HG02943 (cell line): ENCODE measurements around the gene UBN1.

ENCODE experiments used
- ATAC-seq: cut with Tn5 transposase; IDR thresholded peaks from one replicate; pipeline ENCODE4 v1.9.1; 2021; ENCODE audit warnings: mild to moderate bottlenecking, low read depth, moderate library complexity; ENCODE audit not compliant: unreplicated experiment

UBN1 gene

DNA sequence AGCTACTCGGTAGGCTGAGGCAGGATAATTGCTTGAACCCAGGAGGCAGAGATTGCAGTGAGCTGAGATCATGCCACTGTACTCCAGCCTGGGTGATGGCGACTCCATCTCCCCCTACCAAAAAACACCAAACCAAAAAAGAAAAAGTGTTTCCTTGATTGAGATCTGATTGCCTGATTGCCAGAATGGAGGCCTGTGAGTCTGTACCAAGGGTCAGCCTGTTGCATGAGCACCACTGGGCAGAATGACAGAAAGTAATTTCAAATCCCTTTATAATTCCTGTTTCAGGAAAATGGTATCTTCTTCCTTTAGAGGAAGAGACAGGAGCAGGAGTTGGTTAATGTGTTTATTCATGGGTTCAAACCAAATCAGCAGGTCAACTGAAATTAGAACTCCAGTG, 8.5 kb downstream of the UBN1 start:
- no peak for ATAC-seq

DNA sequence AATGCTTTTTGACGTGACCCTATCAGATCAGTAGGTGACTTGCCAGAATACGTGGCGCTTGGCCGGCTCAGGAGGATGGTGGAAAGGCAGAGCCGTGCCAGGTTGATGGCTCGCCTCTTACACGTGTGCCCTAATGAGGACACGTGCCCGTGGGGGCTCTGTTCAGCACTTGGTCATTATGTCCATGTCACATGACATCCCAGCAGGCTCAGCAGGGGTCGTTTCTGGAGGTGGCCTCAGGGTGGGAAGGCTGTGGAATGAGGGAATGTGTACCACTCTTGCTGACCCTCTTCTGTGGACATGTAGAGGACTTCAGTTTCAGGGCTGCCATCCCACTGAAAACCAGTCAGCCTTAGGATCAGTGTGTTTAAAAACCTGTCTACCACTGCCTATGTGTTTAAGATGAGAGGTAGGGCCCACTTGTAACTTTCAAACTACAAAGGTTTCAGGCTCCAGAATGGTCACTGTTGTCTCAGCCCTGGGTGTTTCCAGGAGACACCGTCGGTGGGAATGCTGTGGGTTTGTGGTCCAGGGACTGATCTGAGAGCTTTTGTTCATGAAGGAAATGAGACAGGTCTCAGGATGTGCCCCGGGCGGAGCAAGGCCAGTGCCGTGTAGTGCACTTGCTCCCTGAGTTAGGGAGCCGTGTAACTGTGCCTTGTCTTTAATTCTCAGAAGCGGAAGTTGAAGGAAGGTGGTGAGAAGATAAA, 12.1 kb downstream of the UBN1 start:
- no peak for ATAC-seq

- ATAC-seq = no peak
Measured at GRCh38 chr16:4859900-4860255, 12.6 kb downstream of the UBN1 start.

GRCh38 chr16:4860727-4861342, 13.6 kb downstream of the UBN1 start:
- ATAC-seq = no peak

- no peak for ATAC-seq
Measured at GRCh38 chr16:4862639-4863038, 15.4 kb downstream of the UBN1 start.

- no peak for ATAC-seq
Measured at GRCh38 chr16:4864728-4865127, 17.4 kb downstream of the UBN1 start.

- ATAC-seq = no peak
Measured at GRCh38 chr16:4865231-4865860, 18.1 kb downstream of the UBN1 start.

DNA sequence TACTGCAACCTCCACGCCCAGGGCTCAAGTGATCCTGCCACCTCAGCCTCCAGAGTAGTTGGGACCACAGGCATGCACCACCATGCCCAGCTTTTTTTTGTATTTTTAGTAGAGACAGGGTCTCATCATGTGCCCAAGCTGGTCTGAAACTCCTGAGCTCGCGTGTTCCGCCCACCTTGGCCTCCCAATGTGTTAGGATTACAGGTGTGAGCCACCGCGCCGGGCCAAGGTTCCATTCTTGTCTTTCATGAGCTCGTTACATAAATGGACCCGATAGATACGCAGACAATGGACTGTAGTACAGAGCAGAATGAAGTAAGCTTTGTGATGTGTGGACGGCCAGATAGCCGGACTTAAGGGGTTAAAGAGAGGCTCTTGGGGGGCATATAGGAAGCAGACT, 19.3 kb downstream of the UBN1 start:
- ATAC-seq = no peak

- ATAC-seq = peak; percentile 60
Measured at GRCh38 chr16:4868026-4868425, 20.7 kb downstream of the UBN1 start.

- ATAC-seq = peak; percentile 16
Measured at GRCh38 chr16:4868535-4868934, 21.3 kb downstream of the UBN1 start.

DNA sequence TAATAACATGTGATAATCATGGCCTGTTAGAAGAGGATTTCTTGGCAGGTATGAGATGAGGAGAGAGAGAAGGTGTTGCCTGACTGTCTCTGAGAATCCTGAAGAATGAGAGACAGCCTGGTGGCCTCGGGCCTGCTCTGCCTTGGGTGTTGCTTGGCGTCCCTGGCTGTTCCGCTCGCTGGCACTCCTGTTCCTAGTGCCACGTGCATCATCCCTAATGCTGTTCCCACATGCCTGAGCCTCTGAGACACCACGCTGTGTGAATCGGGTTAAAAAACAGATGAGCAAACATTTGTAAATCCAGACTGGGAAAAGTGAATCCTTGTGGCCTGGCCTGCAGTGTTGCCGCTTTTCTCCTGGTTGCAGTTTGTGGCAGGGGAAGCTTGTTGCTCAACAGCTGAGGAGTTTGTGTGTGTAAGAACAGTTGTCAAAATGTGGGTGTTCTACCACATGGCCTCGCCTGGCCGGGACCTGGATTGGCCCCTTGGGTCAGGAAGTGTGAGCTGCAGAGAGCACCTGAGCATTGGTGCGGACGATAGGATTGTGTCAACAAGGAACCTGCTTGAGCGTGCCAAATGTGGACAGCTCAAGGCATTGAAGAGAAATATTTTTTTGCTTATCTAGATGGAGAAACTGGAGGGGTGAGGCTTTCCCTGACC, 22.0 kb downstream of the UBN1 start:
- no peak for ATAC-seq

GRCh38 chr16:4870138-4870671, 22.9 kb downstream of the UBN1 start:
- ATAC-seq = no peak

DNA sequence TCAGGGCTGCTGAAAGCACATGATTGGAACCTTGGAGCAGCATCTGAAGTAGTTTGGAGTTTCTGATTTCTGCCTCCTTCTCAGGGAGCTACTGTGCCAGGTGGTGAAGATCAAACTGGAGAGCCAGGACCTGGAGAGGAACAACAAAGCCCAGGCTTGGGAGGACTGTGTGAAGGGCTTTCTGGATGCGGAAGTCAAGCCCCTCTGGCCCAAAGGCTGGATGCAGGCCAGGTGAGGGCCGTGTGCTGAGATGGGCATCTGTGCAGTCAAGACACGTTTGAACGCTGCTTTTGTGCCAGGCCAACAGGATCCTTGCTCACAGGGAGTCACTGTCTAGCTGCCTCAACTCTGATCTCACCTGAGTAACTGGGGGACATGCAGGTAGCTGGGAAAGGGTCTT, 23.8 kb downstream of the UBN1 start:
- ATAC-seq = no peak

GRCh38 chr16:4873091-4873490, 25.8 kb downstream of the UBN1 start:
- ATAC-seq = no peak

GRCh38 chr16:4874666-4875065, 27.4 kb downstream of the UBN1 start:
- no peak for ATAC-seq

DNA sequence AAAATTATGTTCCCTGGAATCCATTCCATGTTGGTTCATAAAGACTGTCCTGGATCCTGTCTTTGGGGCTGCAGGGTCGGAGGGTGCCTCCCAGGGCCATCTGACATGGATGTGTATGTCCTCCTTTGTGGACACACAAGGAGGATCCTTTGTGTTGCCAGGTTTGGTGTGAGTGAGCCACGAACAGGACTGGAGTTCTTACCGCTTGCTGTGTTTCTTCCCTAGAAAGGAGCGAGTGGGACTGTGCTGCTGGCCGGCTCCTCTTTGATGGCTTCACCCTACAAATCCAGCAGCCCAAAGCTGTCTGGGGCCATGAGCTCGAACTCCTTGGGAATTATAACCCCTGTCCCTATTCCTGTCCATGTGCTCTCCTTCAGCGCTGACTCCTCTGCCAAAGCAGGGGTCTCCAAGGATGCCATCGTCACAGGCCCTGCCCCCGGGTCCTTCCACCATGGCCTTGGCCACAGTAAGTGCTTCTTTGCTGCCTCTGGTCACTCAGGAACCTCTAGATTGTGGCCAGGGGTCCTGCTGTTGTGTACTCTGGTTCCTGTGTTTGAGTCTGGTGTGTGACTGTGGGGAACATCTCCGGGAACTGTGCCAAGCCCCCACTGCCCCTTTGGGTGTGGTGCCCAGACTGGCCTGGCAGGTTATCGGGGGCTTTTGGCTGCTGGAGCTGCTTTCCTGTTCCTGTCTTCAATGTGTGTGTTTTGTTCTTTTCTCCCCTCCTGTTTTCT, 29.5 kb downstream of the UBN1 start:
- no peak for ATAC-seq

GRCh38 chr16:4877380-4877685, 30.1 kb downstream of the UBN1 start:
- ATAC-seq = no peak

DNA sequence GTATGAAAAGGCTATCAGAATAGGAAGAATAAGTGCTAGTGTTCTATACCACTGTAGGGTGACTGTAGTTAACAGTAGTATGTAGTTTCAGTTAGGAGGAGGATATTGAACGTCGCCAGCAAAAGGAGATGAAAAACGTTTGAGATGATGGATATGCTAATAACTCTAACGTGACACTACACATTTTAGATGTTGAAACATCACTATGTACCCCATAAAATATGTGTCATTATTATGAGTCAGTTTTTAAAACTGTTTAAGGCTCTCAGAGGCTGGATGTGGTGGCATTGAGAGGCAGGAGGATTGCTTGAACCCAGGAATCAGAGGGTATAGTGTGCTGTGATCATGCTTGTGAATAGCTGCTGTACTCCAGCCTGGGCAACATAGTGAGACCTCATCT, 31.8 kb downstream of the UBN1 start:
- ATAC-seq = no peak

DNA sequence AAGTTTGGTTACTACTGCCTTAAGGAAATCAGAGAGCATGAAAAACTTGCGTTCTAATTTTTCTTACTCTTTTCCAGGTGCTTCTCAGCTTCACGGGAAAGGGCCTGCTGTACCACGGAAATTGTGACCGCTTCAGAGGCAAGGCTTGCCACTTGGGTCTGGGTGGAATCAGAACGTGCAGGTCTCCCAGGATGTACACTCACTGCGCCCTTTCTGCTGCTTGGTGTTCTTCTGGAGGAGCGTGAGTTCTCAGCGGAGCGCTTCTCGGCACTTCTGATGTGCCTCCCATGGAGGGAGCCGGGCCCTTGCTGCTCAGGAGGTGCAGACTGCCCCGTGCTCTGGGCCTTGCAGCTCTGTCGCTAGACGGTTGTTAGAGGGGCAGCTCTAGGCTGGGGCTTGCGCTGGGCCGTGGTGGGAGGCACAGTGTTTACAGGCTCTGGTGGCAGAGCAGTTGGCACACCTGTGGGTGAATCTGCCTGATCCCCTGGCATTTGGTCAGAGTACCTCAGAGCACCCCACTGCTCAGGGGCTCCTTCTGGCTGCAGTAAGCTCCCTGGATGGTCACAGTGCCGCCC, 32.8 kb downstream of the UBN1 start:
- ATAC-seq = no peak

DNA sequence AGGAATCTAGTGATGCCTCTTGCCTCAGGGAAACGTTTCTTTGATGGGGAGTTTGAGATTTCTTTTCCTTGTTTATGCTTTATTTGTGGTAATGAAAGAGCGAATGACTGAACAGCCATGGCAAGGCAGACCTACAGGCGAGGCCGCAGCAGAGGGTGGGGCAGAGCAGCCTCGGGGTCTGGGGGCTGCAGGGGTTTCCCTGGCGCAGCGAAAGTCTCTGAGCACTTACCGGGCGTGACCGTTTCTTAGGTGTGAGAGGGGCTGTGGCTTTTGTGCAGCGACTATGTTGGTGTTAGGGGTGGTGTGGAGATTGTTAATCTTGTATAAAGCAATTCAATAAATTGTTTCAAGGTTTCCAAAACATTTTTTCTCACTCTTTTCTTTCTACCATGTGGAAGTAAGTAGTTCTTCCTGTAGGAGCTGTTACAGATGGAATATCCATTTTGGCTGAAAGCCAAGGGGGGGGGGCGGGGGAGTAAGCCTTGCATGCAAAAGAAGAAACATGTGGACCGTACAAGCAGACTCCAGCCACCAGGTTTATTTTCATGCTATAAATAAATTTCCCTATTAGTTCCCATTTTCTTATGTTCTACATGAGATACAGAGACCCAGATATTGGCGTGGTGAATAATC, 34.8 kb downstream of the UBN1 start:
- ATAC-seq = no peak
